Measurements from ENCODE around the gene LRMDA. TPM values are rescaled to one million over a fixed set of nuclear protein-coding genes. Genes with fewer than 3 reads are reported as not detected.

LRMDA gene
- total RNA-seq, 2 experiments from 2014 or later = not detected

DNA sequence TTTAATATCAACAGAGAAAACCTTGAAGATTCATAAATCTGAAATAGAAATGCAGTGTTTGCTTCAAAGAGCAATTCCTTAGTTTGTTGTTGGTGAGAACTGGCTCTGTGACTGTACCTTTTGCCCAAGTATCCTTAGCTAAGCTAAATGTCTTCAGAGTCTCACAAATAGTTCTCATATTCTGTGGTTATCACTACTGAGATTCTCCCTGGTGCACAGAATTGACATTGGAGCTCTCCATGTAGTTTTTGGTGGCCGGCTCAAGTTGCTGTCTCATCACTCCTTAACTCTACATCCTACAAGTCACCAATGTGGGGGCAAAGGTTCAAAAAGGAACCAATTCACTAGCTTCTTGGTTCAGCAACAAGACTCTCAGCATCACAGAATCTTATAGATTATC is 780.3 kb downstream of the LRMDA start:
- no peak overlapping the region for H3K27ac Mint-ChIP-seq
- no peak overlapping the region for H3K4me3 Mint-ChIP-seq
- no peaks in the 10 kb centered on the region for H3K9me3 Mint-ChIP-seq
- no peaks in the 10 kb centered on the region for H3K4me1 Mint-ChIP-seq
- CTCF ChIA-PET = no interaction called here
- no peaks in the 10 kb centered on the region for H3K36me3 Mint-ChIP-seq (ENCODE audit: low read depth)
- POLR2A ChIA-PET = no interaction called here
- DNase-seq = no peak
- H3K27me3 Mint-ChIP-seq = no peaks in the 10 kb centered on the region

DNA sequence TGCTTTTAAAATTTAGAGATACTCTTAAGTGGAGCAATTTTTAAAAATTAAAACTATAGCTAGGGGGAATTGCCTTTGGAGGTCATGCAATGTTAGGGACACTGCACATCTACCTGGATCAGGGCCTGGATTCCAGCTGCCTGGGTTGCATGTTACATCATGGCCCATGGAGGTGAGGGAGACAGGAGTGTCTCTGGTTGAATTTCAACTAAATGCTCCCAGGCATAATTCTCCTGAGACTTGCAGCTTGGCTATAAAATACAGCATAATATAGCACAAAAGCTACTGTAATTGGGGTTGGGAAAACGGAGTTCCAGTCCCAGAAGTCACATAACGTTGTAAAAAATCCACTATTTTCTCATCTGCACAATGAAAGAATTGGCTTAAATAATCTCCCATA is 782.5 kb downstream of the LRMDA start:
- H3K27me3 Mint-ChIP-seq = no peaks in the 10 kb centered on the region
- no peak overlapping the region for H3K27ac Mint-ChIP-seq
- POLR2A ChIA-PET = no interaction called here
- no peaks in the 10 kb centered on the region for H3K4me1 Mint-ChIP-seq
- no peak for DNase-seq
- peaks cover 3% of the 10 kb centered on the region for H3K9me3 Mint-ChIP-seq
- no peak overlapping the region for H3K4me3 Mint-ChIP-seq
- CTCF ChIA-PET = no interaction called here
- H3K36me3 Mint-ChIP-seq (ENCODE audit: low read depth) = no peaks in the 10 kb centered on the region

DNA sequence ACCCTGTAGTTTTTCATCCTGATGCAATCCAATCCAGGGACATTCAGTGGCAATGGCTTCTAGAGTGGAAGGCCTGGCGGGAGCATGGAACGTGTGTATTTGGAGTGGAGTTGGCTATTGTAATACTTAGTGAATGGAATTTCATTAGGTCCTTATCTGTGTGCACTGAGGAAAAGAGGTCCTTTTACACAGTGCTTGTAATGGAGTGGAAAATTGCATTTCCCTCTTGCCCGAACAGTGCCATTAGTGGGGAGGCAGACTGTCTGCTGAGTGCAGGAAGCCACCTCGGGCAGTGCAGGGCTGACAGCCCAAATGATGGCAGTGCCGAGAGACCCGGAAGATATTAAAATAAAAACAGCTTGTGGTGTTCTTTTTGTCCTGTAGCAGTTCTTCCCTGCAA is 786.6 kb downstream of the LRMDA start:
- ChIA-PET CTCF (no interaction called here), POLR2A (no interaction called here)
- no peak for DNase-seq
- Mint-ChIP-seq H3K27ac (no peak overlapping the region), H3K4me3 (no peak overlapping the region), H3K4me1 (no peaks in the 10 kb centered on the region), H3K27me3 (no peaks in the 10 kb centered on the region), H3K9me3 (peaks cover 4% of the 10 kb centered on the region), H3K36me3 (ENCODE audit: low read depth) (no peaks in the 10 kb centered on the region)

DNA sequence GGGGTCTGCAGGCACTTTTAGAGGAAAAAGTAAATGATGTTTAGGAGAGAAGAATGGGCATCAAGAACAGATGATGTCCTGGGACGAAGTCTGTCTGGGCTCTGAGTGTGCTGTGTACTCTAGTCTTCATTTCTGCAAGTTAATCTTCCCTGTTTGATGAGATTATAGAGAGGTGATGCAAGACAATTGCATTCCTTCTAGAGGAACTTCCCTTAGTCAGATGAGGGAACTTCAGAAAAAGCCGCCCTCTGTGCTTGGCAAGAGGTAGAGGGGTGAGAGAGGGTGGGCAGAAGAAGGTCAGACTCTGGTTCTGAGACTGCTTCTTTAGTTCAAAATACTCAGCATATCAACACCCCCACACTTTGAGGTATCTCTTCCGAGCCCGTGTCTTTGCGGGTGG is 797.9 kb downstream of the LRMDA start:
- H3K9me3 Mint-ChIP-seq = no peaks in the 10 kb centered on the region
- no peaks in the 10 kb centered on the region for H3K4me1 Mint-ChIP-seq
- ChIA-PET CTCF (no interaction called here), POLR2A (no interaction called here)
- H3K27me3 Mint-ChIP-seq = peaks cover 2% of the 10 kb centered on the region
- no peak overlapping the region for H3K27ac Mint-ChIP-seq
- H3K36me3 Mint-ChIP-seq (ENCODE audit: low read depth) = no peaks in the 10 kb centered on the region
- no peak overlapping the region for H3K4me3 Mint-ChIP-seq
- DNase-seq = no peak

DNA sequence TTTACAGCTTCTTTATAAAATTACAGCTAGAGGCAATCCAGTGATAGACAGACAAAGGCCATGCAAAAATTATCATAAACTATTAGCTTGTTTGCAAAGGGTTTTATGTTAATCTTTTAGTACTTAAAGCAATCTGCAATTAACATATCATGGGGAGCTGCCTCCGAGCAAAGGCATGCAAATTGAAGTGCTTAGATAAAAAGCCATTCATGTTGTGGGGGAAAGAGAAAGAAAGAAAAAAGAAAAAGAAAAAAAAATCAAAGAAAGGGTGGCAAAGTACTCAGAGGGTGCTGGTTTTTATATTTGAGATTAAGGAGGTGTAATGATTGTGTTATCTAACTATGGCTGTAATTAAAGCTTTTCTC is 799.5 kb downstream of the LRMDA start:
- ChIA-PET POLR2A (no interaction called here), CTCF (no interaction called here)
- no peak overlapping the region for H3K27ac Mint-ChIP-seq
- H3K36me3 Mint-ChIP-seq (ENCODE audit: low read depth) = no peaks in the 10 kb centered on the region
- no peak for DNase-seq
- no peak overlapping the region for H3K4me3 Mint-ChIP-seq
- no peaks in the 10 kb centered on the region for H3K4me1 Mint-ChIP-seq
- H3K27me3 Mint-ChIP-seq = peaks cover 2% of the 10 kb centered on the region
- no peaks in the 10 kb centered on the region for H3K9me3 Mint-ChIP-seq

DNA sequence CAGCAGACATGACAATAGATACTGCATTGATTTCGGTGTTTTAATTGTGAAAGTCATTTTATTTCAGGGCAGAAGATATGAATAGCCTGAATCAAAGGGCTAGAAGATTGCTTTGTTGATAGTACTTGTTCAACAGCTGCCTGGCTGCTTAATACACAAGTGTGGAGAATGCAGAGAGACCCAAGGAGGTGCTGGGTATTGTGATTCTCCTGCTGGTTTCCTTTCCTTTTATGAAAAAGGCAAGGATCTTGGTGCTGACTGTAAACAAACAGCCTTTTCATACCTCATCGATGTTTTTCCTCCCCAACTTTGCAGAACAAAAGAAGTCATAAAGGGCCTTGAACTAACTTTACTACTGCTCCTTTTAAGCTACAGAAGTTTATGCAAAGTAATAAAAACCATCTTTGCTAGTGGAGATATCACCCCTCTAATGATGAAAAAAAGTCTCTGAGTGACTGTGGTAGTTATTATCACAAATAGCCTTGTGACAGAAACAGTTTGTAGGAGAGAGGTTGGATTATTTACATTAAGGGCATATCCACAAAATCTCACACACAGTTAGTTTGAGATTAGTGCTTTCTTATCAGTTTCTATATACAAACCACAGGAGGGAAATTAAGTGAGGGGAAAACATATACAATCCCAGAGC is 800.0 kb downstream of the LRMDA start:
- Mint-ChIP-seq H3K4me1 (no peaks in the 10 kb centered on the region), H3K9me3 (no peaks in the 10 kb centered on the region), H3K27me3 (peaks cover 2% of the 10 kb centered on the region), H3K4me3 (no peak overlapping the region), H3K36me3 (ENCODE audit: low read depth) (no peaks in the 10 kb centered on the region), H3K27ac (no peak overlapping the region)
- ChIA-PET CTCF (no interaction called here), POLR2A (no interaction called here)
- DNase-seq = no peak

DNA sequence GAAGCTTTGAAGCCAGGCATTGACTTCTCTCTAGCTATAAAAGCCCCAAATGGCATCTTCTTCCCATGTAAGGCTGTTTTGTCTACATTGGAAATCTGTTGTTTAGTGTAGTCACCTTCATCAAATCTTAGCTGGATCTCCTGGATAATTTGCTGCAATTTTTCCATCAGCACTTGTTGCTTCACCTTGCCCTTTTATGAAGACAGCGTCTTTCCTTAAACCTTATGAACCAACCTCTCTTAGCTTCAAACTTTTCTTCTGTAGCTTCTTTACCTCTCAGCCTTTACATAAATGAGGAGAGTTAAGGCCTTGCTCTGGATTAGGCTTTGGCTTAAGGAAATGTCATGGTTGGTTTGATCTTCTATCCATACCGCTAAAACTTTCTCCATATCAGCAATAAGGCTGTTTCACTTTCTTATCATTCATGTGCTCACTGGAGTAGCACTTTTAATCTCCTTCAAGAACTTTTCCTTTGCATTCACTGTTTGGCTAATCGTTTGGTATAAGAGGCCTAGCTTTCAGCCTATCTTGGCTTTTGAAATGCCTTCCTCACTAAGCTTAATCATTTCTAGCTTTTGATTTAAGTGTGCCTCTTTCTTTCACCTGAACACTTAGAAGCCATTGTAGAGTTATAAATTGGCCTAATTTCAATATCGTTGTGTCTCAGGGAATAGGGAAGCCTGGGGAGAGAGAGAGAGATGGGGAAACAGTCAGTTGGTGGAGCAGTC is 803.2 kb downstream of the LRMDA start:
- H3K36me3 Mint-ChIP-seq (ENCODE audit: low read depth) = no peaks in the 10 kb centered on the region
- no peak overlapping the region for H3K4me3 Mint-ChIP-seq
- peaks cover 2% of the 10 kb centered on the region for H3K27me3 Mint-ChIP-seq
- no peaks in the 10 kb centered on the region for H3K4me1 Mint-ChIP-seq
- no peak overlapping the region for H3K27ac Mint-ChIP-seq
- ChIA-PET POLR2A (no interaction called here), CTCF (no interaction called here)
- DNase-seq = no peak
- no peaks in the 10 kb centered on the region for H3K9me3 Mint-ChIP-seq

DNA sequence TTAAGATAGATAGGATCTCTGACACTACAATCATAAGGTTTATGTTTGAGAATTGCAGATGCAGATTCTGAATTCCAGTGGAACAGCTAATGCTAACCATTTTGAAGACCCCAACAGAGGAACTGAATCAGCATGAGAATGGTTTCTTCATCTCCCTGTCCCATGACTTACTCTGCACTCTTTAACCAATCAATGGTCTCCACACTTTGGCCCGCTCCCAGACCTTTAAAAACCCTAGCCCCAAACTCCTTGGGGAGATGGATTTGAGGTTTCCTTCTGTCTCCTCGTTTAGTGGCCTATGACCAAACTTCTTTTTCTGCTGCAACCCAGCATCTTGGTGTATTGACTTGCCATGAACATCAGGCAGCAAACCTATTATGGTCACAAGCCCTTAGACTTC is 804.9 kb downstream of the LRMDA start:
- CTCF ChIA-PET = no interaction called here
- Mint-ChIP-seq H3K4me3 (no peak overlapping the region), H3K9me3 (no peaks in the 10 kb centered on the region), H3K4me1 (no peaks in the 10 kb centered on the region), H3K27ac (no peak overlapping the region), H3K36me3 (ENCODE audit: low read depth) (no peaks in the 10 kb centered on the region), H3K27me3 (no peaks in the 10 kb centered on the region)
- no peak for DNase-seq
- POLR2A ChIA-PET = no interaction called here

DNA sequence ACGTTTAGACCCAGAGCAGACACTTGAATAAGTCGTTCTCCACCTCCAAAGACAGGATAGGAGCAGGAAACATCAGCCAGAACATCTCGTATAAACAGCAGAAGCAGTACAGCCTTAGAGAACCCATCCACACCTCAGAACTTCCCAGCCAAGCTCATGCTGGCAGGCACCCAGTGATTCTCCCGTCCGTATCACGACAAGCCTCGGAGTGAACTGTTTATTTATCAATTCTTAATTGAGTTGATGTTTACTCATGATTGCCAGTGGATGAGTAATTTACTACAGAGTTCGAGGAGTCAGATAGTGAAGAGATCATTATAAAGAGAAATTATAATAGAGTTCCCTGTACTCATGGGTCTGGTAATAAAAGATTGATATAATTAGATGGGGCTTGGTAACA is 811.5 kb downstream of the LRMDA start:
- no peaks in the 10 kb centered on the region for H3K36me3 Mint-ChIP-seq (ENCODE audit: low read depth)
- H3K27me3 Mint-ChIP-seq = no peaks in the 10 kb centered on the region
- ChIA-PET POLR2A (no interaction called here), CTCF (no interaction called here)
- H3K4me3 Mint-ChIP-seq = no peak overlapping the region
- no peak for DNase-seq
- no peaks in the 10 kb centered on the region for H3K4me1 Mint-ChIP-seq
- no peak overlapping the region for H3K27ac Mint-ChIP-seq
- H3K9me3 Mint-ChIP-seq = no peaks in the 10 kb centered on the region

DNA sequence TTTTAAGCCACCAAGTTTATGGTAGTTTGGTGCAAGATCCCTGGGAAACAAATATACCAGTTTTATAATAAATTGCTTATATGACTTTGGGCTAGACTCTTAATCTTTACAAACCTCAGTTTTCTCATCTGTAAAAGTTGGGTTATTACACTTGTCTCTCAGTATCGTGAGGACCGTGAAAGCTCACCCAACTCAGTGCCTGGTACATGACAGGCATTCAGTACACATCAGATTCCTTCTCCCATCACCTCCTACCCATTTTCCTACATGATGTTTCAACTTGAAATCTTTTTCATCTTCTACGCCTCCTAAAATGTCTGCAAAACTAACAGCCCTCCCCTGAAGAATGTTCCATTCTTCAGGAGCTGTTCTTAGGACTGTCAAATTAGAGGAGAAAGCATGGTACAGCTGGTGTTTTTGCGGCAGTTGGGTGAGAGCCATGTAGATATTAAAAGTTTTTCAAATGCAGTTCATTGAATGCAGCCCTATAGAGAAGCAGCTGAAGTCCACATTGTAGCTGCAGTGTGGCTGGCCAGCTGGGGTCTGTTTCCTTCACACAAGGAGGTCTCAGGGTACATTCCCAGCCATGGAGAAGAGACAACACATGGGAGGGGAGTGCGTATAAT is 812.8 kb downstream of the LRMDA start:
- no peak overlapping the region for H3K27ac Mint-ChIP-seq
- no peaks in the 10 kb centered on the region for H3K27me3 Mint-ChIP-seq
- no peak overlapping the region for H3K4me3 Mint-ChIP-seq
- H3K36me3 Mint-ChIP-seq (ENCODE audit: low read depth) = no peaks in the 10 kb centered on the region
- no peaks in the 10 kb centered on the region for H3K4me1 Mint-ChIP-seq
- ChIA-PET CTCF (no interaction called here), POLR2A (no interaction called here)
- no peak for DNase-seq
- H3K9me3 Mint-ChIP-seq = no peaks in the 10 kb centered on the region

DNA sequence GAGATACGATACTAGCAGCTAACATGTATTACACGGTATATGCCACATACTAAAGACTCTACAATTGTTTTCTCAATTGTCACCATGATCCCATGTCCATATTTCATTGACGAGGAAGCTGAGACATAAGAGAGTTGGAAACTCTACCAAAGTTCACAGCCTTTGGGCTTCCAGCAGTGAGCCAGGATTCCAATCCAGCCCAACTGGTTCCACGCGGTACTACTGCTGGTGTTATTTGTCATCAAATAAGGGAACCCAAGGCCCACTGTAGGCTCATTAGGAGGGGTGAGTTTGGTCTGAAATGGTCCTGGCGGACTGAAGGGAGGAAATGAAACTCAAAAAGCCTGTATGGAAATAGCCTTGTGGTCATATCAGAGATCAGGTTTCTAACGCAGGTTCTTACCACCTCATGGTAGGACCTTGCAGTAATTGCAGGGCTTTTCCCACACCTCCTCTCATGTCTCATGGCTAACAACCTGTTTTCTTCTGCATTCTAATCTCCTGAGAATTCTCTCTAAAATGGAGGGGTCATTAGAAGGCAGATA is 814.6 kb downstream of the LRMDA start:
- CTCF ChIA-PET = no interaction called here
- Mint-ChIP-seq H3K9me3 (no peaks in the 10 kb centered on the region), H3K4me3 (no peak overlapping the region), H3K27ac (no peak overlapping the region), H3K27me3 (no peaks in the 10 kb centered on the region), H3K36me3 (ENCODE audit: low read depth) (no peaks in the 10 kb centered on the region), H3K4me1 (no peaks in the 10 kb centered on the region)
- POLR2A ChIA-PET = no interaction called here
- no peak for DNase-seq

DNA sequence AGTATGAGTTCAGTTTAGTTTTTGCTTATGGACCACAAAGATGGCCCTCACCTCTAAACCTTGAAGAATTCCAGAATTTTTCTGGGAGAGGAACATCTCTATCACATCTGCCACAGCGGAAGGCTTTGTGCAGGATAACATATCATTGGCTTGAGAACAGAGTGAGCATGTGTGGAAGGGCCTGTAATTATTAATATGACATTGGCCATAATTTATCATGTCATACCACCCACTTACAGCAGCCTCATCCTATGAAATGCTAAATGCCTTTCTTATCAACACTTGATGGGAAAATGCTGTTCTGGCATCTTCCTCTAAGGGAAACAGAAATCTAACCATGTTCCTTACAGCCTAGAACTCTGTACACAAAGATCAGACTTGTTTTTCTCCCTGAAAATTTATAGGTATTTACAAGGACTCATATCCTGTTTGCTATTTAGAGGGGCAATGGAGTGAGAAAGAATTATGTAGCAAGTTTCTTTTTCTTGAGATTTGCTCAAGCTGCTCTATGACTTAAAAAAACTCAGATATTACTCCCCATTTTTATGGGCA is 817.3 kb downstream of the LRMDA start:
- ChIA-PET POLR2A (no interaction called here), CTCF (no interaction called here)
- Mint-ChIP-seq H3K27ac (no peak overlapping the region), H3K36me3 (ENCODE audit: low read depth) (no peaks in the 10 kb centered on the region), H3K4me1 (no peaks in the 10 kb centered on the region), H3K9me3 (no peaks in the 10 kb centered on the region), H3K4me3 (no peak overlapping the region), H3K27me3 (no peaks in the 10 kb centered on the region)
- DNase-seq = no peak

DNA sequence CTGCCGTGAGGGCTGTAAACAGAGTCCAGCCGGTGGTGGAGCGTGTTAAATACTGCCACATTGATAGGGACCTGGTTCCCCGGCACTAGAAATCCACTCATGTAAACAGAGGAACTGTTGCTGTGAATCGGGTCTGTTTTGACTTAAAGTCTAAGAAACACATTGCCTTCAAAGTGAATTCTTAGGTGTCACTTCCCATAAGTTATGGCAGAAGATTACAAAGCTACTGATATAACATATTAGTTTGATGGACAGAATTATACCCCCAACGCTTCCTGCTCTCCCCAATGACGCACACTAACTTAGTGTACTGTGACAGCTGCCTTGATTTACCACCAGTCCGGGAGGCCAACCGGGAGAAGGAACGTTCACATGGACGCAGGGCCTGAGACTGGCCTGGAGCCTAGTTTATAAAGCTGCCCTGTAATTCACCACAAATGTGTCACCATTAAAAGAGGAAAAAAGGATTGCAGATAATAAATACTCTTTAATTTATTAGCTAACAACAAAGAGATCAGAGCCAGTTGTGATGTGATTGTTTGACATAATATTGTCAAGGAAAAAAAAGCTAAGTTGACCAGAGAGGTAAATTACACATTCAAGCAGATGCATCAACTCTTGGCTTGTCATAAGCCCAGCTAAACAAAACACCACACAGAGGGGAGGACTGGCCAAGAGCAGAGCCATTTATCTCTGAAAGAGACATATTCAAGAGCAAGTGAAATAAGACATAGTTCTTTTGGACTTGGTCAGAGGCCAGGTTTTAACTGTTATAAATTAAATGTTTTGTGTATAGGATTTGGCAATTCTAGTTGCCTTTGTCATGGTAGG is 820.6 kb downstream of the LRMDA start:
- no peaks in the 10 kb centered on the region for H3K9me3 Mint-ChIP-seq
- H3K27me3 Mint-ChIP-seq = no peaks in the 10 kb centered on the region
- ChIA-PET CTCF (no interaction called here), POLR2A (no interaction called here)
- H3K36me3 Mint-ChIP-seq (ENCODE audit: low read depth) = no peaks in the 10 kb centered on the region
- no peak overlapping the region for H3K4me3 Mint-ChIP-seq
- no peak for DNase-seq
- H3K27ac Mint-ChIP-seq = no peak overlapping the region
- H3K4me1 Mint-ChIP-seq = no peaks in the 10 kb centered on the region

Data from activated CD4-positive, alpha-beta T cell treated with anti-CD3 and anti-CD28 coated beads, Interleukin-2, amount 10 ng/mL, durations not matched to agents 7 days and 5 days (primary cell).